AG04450 (cell line): Measurements from ENCODE around the gene CCT2. TPM values are rescaled to one million over a fixed set of nuclear protein-coding genes. Genes with fewer than 3 reads are reported as not detected.

ENCODE experiments used
- CTCF ChIA-PET: fragments of 300-600, 350-600 bp; formaldehyde crosslinking; extraction: SDS; loops from one replicate; lab custom pipeline; 2022; ENCODE audit warnings: antibody characterized with exemption, inconsistent platforms; lab: Charles Lee
- POLR2A ChIA-PET: fragments of 350-600 bp; formaldehyde crosslinking; extraction: SDS; loops from one replicate; lab custom pipeline; 2021; ENCODE audit warnings: antibody characterized with exemption, inconsistent platforms; lab: Yijun Ruan, JAX
- DNase-seq: peaks from one replicate; pipeline ENCODE4 v3.0.0-alpha.2; 2011; ENCODE audit warnings: low read depth, low spot score
- H3K27ac ChIP-seq: one replicate; pipeline ENCODE4 v1.5.1; 2012; ENCODE audit warnings: low read depth, low read length, control low read depth
- H3K27me3 ChIP-seq: one replicate; pipeline ENCODE4 v1.6.0; 2012; ENCODE audit warnings: low read length; ENCODE audit not compliant: control insufficient read depth, insufficient read depth
- H3K4me3 ChIP-seq: 2 replicates; pipeline ENCODE4 v1.5.1; 2011; ENCODE audit warnings: mild to moderate bottlenecking, low read depth, low read length, control low read depth
- H3K9me3 ChIP-seq: 2 replicates; pipeline ENCODE4 v1.5.1; 2012; ENCODE audit warnings: low read length; ENCODE audit not compliant: control insufficient read depth, insufficient read depth
- CTCF ChIP-seq: IDR thresholded peaks from 2 replicates; pipeline ENCODE4 v1.5.1; 2011; ENCODE audit warnings: low read depth, low read length, control low read depth, inconsistent platforms
- polyA minus RNA-seq: library from RNA; depleted of rRNA, polyadenylated mRNA; stranded (reverse); fragments of >200 nt; gene quantifications from 2 replicates; pipeline ENCODE4 v1.2.3, GENCODE V29; 2011; rRNA and poly(A)+ RNA removed
- polyA plus RNA-seq: library from polyadenylated mRNA; depleted of rRNA; stranded (reverse); fragments of >200 nt; gene quantifications from 2 replicates; pipeline ENCODE4 v1.2.3, GENCODE V29; 2011; rRNA removed

CCT2 gene
- polyA plus RNA-seq (256 and 284 TPM in 2 replicates), polyA minus RNA-seq (173 and 196 TPM in 2 replicates)

GRCh38 chr12:69585189-69586062, at the start of gene CCT2:
Gene CCT2 (plus strand): TSS chr12:69585459. CDS start chr12:69585522, 63 bp downstream.
- Histone ChIP-seq H3K4me3 (peak within 1 kb of the TSS; percentile 100), H3K27ac (peak within 1 kb of the TSS; percentile 97), H3K9me3 (no peaks in the 10 kb centered on the region; the same call in 1 of the 2 replicates), H3K27me3 (no peaks in the 10 kb centered on the region)
- ChIA-PET CTCF (interaction anchor here (0.6 to 4.7 kb wide), 9 partner anchors 14 to 228 kb away, joined by 3 to 33 read pairs (median 4); no protein-coding TSS in a partner anchor), POLR2A (interaction anchor here (0.5 to 1.6 kb wide), 4 partner anchors 63 to 974 kb away, joined by 3 to 5 read pairs (median 4); partner anchors contain the start of gene FRS2)
- peak; percentile 60 for TF ChIP-seq CTCF
- peak; percentile 85 for DNase-seq

GRCh38 chr12:69540987-69541386, 44.3 kb upstream of the CCT2 start:
- no peaks in the 10 kb centered on the region for H3K9me3 ChIP-seq
- TF ChIP-seq CTCF = peak; percentile 18; the same call in 1 of the 2 replicates
- ChIA-PET CTCF (interaction anchor here (0.8 kb wide), 1 partner anchor 29 kb away, joined by 3 read pairs; no protein-coding TSS in a partner anchor), POLR2A (no interaction called here)
- DNase-seq = peak; percentile 27
- no peak overlapping the region for H3K4me3 ChIP-seq
- H3K27ac ChIP-seq = no peak overlapping the region
- H3K27me3 ChIP-seq = no peaks in the 10 kb centered on the region

GRCh38 chr12:69544087-69544486, 41.2 kb upstream of the CCT2 start:
- no peak for DNase-seq
- CTCF ChIA-PET = interaction anchor here (0.5 to 1.4 kb wide), 3 partner anchors 23 to 155 kb away, joined by 3 to 4 read pairs (median 3); no protein-coding TSS in a partner anchor
- no peaks in the 10 kb centered on the region for H3K27me3 ChIP-seq
- H3K4me3 ChIP-seq = no peak overlapping the region
- TF ChIP-seq CTCF = no peak
- no peaks in the 10 kb centered on the region for H3K9me3 ChIP-seq
- POLR2A ChIA-PET = no interaction called here
- no peak overlapping the region for H3K27ac ChIP-seq

DNA sequence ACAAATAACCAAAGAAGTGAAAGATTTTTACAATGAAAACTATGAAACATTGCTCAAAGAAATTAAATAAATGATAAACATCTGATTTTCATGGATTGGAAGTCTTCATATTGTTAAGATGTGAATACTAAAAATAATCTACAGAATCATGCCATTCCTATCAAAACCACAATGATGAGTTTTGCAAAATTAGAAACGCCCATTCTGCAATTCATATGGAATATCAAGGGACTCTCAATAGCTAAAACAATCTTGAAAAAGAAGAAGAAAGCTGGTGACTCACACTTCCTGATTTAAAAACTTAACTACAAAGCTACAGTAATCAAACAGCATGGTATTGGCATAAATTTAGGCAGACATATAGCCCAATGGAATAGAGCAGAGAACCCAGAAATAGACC, 40.2 kb upstream of the CCT2 start:
- H3K27ac ChIP-seq = no peak overlapping the region
- H3K4me3 ChIP-seq = no peak overlapping the region
- CTCF ChIA-PET = no interaction called here
- no peaks in the 10 kb centered on the region for H3K27me3 ChIP-seq
- POLR2A ChIA-PET = no interaction called here
- DNase-seq = no peak
- TF ChIP-seq CTCF = no peak
- no peaks in the 10 kb centered on the region for H3K9me3 ChIP-seq
